Measurements from ENCODE around the gene RTN4RL1. TPM values are rescaled to one million over a fixed set of nuclear protein-coding genes. Genes with fewer than 3 reads are reported as not detected.

RTN4RL1 gene
- total and polyA plus RNA-seq, 2 of the 4 experiments (the other 2 are of a cell fraction): under 0.01 to 0.03 TPM

DNA sequence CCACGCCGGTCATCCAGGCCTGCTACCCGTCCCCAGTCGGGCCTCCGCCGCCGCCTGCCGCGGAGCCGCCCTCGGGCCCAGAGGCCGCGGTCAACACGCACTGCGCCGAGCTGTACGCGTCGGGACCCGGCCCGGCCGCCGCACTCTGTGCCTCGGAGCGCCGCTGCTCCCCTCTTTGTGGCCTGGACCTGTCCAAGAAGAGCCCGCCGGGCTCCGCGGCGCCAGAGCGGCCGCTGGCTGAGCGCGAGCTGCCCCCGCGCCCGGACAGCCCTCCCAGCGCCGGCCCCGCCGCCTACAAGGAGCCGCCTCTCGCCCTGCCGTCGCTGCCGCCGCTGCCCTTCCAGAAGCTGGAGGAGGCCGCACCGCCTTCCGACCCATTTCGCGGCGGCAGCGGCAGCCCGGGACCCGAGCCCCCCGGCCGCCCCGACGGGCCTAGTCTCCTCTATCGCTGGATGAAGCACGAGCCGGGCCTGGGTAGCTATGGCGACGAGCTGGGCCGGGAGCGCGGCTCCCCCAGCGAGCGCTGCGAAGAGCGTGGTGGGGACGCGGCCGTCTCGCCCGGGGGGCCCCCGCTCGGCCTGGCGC is 32.1 kb upstream of the RTN4RL1 start:
- Histone ChIP-seq H4K5ac (ENCODE audit: low read depth, low read length) (no peak overlapping the region), H3K23ac (ENCODE audit: low read depth, low read length) (no peak overlapping the region), H2AFZ (replicated peaks; ENCODE audit: low read length, poor library complexity) (peak overlapping the region; percentile 53), H3K4me3 (ENCODE audit: insufficient read depth, low read depth, low read length) (peak overlapping the region; percentile 75), H2BK15ac (ENCODE audit: low read depth, low read length) (no peak overlapping the region; the same call in 2 of the 3 replicates), H3K4me2 (ENCODE audit: low read depth, low read length) (no peak overlapping the region), H2BK20ac (ENCODE audit: low read depth, low read length) (no peak overlapping the region), H3K18ac (ENCODE audit: low read depth, low read length) (no peak overlapping the region), H3K9me1 (ENCODE audit: insufficient read depth, low read length) (0 out of 2 replicates have a peak, but pooled peaks cover 7% of the 10 kb centered on the region), H2BK5ac (ENCODE audit: low read depth, low read length, poor library complexity, severe bottlenecking) (peak overlapping the region; percentile 95), H3K14ac (replicated peaks; ENCODE audit: low read depth, low read length) (no peak overlapping the region), H3K9me3 (ENCODE audit: control insufficient read depth, insufficient read depth, low read length) (no peaks in the 10 kb centered on the region), H3K36me3 (ENCODE audit: control insufficient read depth, insufficient read depth, low read length) (peaks cover 46% of the 10 kb centered on the region), H3K9ac (ENCODE audit: low read depth, low read length) (peak overlapping the region; percentile 56), H2AK5ac (ENCODE audit: low read depth, low read length) (no peak overlapping the region), H4K8ac (ENCODE audit: low read depth in 2 of 2, low read length in 2 of 2) (peak overlapping the region in 1 of 2 experiments; percentile 75; a peak in 1 of 4 replicates), H2AK9ac (replicated peaks; ENCODE audit: low read depth, low read length, poor library complexity) (peak overlapping the region; percentile 68), H2BK120ac (ENCODE audit: low read depth, low read length) (no peak overlapping the region), H3K4ac (ENCODE audit: low read depth, low read length) (0 out of 2 replicates have a peak overlapping the region, but pooled peaks have one; percentile 48), H3K79me1 (ENCODE audit: low read depth in 1 of 2, low read length in 2 of 2) (peaks cover 13 to 45% of the 10 kb centered on the region in 2 experiments), H4K20me1 (ENCODE audit: insufficient read depth, low read length) (peaks cover 30% of the 10 kb centered on the region), H3K27ac (ENCODE audit: insufficient read depth, low read length) (peak overlapping the region; percentile 98), H3K27me3 (ENCODE audit: control insufficient read depth, insufficient read depth, low read length) (no peaks in the 10 kb centered on the region), H3K56ac (ENCODE audit: extremely low read depth, insufficient read depth, low read length) (no peak overlapping the region), H3K4me1 (ENCODE audit: control insufficient read depth, insufficient read depth, low read length) (peaks cover 39% of the 10 kb centered on the region), H4K91ac (ENCODE audit: insufficient read depth, low read depth, low read length) (peak overlapping the region; percentile 20; the same call in 1 of the 2 replicates)
- no peak for TF ChIP-seq MXI1 (IDR thresholded peaks at IDR 0.05; ENCODE audit: borderline replicate concordance, low read depth, low read length)
- TF ChIP-seq SMC3 (IDR thresholded peaks at IDR 0.05; ENCODE audit: low read depth, low read length): no peak
- no peak for TF ChIP-seq ELK1 (IDR thresholded peaks at IDR 0.05; ENCODE audit: borderline replicate concordance, low read depth, low read length)
- no peak for TF ChIP-seq POLR2A (IDR thresholded peaks at IDR 0.05; ENCODE audit: low read depth, low read length)
- TF ChIP-seq CEBPB (IDR thresholded peaks at IDR 0.05; ENCODE audit: low read depth, low read length): no peak
- TF ChIP-seq, protein P1, sequence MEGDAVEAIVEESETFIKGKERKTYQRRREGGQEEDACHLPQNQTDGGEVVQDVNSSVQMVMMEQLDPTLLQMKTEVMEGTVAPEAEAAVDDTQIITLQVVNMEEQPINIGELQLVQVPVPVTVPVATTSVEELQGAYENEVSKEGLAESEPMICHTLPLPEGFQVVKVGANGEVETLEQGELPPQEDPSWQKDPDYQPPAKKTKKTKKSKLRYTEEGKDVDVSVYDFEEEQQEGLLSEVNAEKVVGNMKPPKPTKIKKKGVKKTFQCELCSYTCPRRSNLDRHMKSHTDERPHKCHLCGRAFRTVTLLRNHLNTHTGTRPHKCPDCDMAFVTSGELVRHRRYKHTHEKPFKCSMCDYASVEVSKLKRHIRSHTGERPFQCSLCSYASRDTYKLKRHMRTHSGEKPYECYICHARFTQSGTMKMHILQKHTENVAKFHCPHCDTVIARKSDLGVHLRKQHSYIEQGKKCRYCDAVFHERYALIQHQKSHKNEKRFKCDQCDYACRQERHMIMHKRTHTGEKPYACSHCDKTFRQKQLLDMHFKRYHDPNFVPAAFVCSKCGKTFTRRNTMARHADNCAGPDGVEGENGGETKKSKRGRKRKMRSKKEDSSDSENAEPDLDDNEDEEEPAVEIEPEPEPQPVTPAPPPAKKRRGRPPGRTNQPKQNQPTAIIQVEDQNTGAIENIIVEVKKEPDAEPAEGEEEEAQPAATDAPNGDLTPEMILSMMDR (conservative IDR thresholded peaks at IDR 0.05; ENCODE audit: low read depth, low read length): no peak
- no peak for TF ChIP-seq MAZ (IDR thresholded peaks at IDR 0.05; ENCODE audit: borderline replicate concordance, low read depth, low read length)
- no peak for TF ChIP-seq FOS (IDR thresholded peaks at IDR 0.05; ENCODE audit: low read depth, low read length)
- TF ChIP-seq RFX5 (IDR thresholded peaks at IDR 0.05; ENCODE audit: low read depth, low read length): no peak
- no peak for TF ChIP-seq RCOR1 (IDR thresholded peaks at IDR 0.05; ENCODE audit: insufficient replicate concordance, low read length)
- no peak for TF ChIP-seq MAFK (IDR thresholded peaks at IDR 0.05; ENCODE audit: low read depth, low read length)
- TF ChIP-seq, protein P2, sequence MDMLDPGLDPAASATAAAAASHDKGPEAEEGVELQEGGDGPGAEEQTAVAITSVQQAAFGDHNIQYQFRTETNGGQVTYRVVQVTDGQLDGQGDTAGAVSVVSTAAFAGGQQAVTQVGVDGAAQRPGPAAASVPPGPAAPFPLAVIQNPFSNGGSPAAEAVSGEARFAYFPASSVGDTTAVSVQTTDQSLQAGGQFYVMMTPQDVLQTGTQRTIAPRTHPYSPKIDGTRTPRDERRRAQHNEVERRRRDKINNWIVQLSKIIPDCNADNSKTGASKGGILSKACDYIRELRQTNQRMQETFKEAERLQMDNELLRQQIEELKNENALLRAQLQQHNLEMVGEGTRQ (IDR thresholded peaks at IDR 0.05; ENCODE audit: low read depth, low read length): no peak
- TF ChIP-seq BHLHE40 (IDR thresholded peaks at IDR 0.05; ENCODE audit: low read depth, low read length): no peak
- TF ChIP-seq NFE2L2 (IDR thresholded peaks at IDR 0.05; ENCODE audit: low read depth, low read length): no peak
- no peak for TF ChIP-seq RAD21 (IDR thresholded peaks at IDR 0.05; ENCODE audit: low read length)
- TF ChIP-seq CHD1 (IDR thresholded peaks at IDR 0.05; ENCODE audit: low read depth, low read length): no peak
- dilution Hi-C loops (cut with HindIII; ENCODE audit: low sequenced_read_pairs, unreplicated experiment): no loop called here
- WGBS, 2 experiments (ENCODE audit: extremely low coverage in 2 of 2, insufficient read length in 1 of 2): 7% methylated on average over 58 of the region's 81 CpGs; no CpG with 5 or more reads in 1 of the 2 experiments
- no TSS peak for BruUV-seq (replicated peaks)
- ChIA-PET CTCF (interaction anchor here (0.7 to 6.3 kb wide), 5 partner anchors 12 to 359 kb away, joined by 3 to 57 read pairs (median 3); no protein-coding TSS in a partner anchor), POLR2A (ENCODE audit: unreplicated experiment) (no interaction called here)
- no peak for ATAC-seq (ENCODE audit: low read depth)
- in situ Hi-C loops (cut with MboI; ENCODE audit: low sequenced_read_pairs): no loop called here
- intact Hi-C loops (cut with micrococcal nuclease): no loop called here
- no peak for DNase-seq
